Testis (tissue), 3 donors: ENCODE data around the gene PEX7. TPM values are rescaled to one million over a fixed set of nuclear protein-coding genes. Genes with fewer than 3 reads are reported as not detected.

Source experiments
- DNase-seq: peaks from one replicate; pipeline ENCODE4 v3.0.0-alpha.2; 2019
- H3K27ac ChIP-seq, 2 donors: fragments of 200-600 bp; sonication (generic); one replicate each; pipeline ENCODE4 v1.5.1; 2019
- H3K27me3 ChIP-seq: fragments of 200-600 bp; sonication (generic); one replicate; pipeline ENCODE4 v1.5.1; 2019
- H3K36me3 ChIP-seq: fragments of 200-600 bp; sonication (generic); one replicate; pipeline ENCODE4 v1.5.1; 2017; ENCODE audit warnings: low read depth; ENCODE audit errors: missing control alignments
- H3K4me1 ChIP-seq: fragments of 200-600 bp; sonication (generic); one replicate; pipeline ENCODE4 v1.5.1; 2019
- H3K4me3 ChIP-seq, 2 donors: fragments of 200-600 bp; sonication (generic); one replicate each; pipeline ENCODE4 v1.5.1; 2017 to 2019
- H3K9me3 ChIP-seq: fragments of 200-600 bp; sonication (generic); one replicate; pipeline ENCODE4 v1.5.1; 2017
- CTCF ChIP-seq, 3 experiments: fragments of 450-650 bp in 2 of 3; fragments of 200-600 bp in 1 of 3; sonication (generic) in 1 of 3; IDR thresholded peaks; one replicate each; pipeline ENCODE4 v1.5.1; 2016 to 2019; ENCODE audit warnings: antibody characterized with exemption in 3 of 3, mild to moderate bottlenecking in 2 of 3, moderate library complexity in 1 of 3
- POLR2A ChIP-seq: fragments of 450-650 bp; IDR thresholded peaks from one replicate; pipeline ENCODE4 v1.6.1; 2017; ENCODE audit warnings: antibody characterized with exemption, mild to moderate bottlenecking, moderate library complexity
- WGBS, 2 donors: methylation state at CpG; one replicate each; pipeline ENCODE4 v1.1.5; 2018; 5-methylcytosine and 5-hydroxymethylcytosine counted together
- intact Hi-C: fragments of 100-400 bp; cut with DNase I; formaldehyde crosslinking; loops from one replicate; pipeline ENCODE4 v1.15.1; 2023; ENCODE audit warnings: low total_unique reads
- polyA plus RNA-seq: library from polyadenylated mRNA; stranded (reverse); fragments of 350-450 nt; fragmentation: Illumina TruSeq; extraction: RNeasy Lipid Tissue Mini Kit (QIAGEN cat#74804); gene quantifications from one replicate; pipeline ENCODE4 v1.2.3, GENCODE V29; 2014; ENCODE audit warnings: low read depth, low replicate concordance; ENCODE audit not compliant: insufficient read depth
- total RNA-seq, 2 donors: library from RNA; depleted of rRNA; stranded (reverse); fragments of >200 nt; gene quantifications; one replicate each; pipeline ENCODE4 v1.2.3, GENCODE V29; 2016

Gene PEX7
- total and polyA plus RNA-seq, 3 donors from 2014 or later = 16.6 to 28.6 (median 18.5) TPM

- no peaks in the 10 kb centered on the region for H3K36me3 ChIP-seq
Measured at GRCh38 chr6:136914947-136915346, 92.6 kb downstream of the PEX7 start.

GRCh38 chr6:136918706-136919105 lies 96.3 kb downstream of the PEX7 start:
- WGBS, 2 donors = 81 to 89% methylated on average over 3 of the region's 3 CpGs
- H3K27me3 ChIP-seq = peaks cover 4% of the 10 kb centered on the region
- H3K4me1 ChIP-seq = peaks cover 12% of the 10 kb centered on the region
- no peak for DNase-seq
- no peaks in the 10 kb centered on the region for H3K9me3 ChIP-seq
- no peaks in the 10 kb centered on the region for H3K36me3 ChIP-seq
- intact Hi-C loops = no loop called here
- TF ChIP-seq POLR2A (no peak), CTCF (IDR thresholded peaks at IDR 0.05) (no peak)
- no peak overlapping the region for H3K27ac ChIP-seq
- H3K4me3 ChIP-seq = no peak overlapping the region

More at GRCh38 chr6:136914947-136915346, 92.6 kb downstream of the PEX7 start:
- intact Hi-C loops = no loop called here
- Histone ChIP-seq H3K4me3 (no peak overlapping the region), H3K9me3 (no peaks in the 10 kb centered on the region), H3K27ac (no peak overlapping the region), H3K4me1 (no peaks in the 10 kb centered on the region), H3K27me3 (no peaks in the 10 kb centered on the region)
- TF ChIP-seq POLR2A (no peak), CTCF (IDR thresholded peaks at IDR 0.05) (no peak)
- DNase-seq = no peak
- WGBS, 2 donors = 90 to 96% methylated on average over 1 of the region's 1 CpG

- Histone ChIP-seq H3K9me3 (no peaks in the 10 kb centered on the region), H3K36me3 (no peaks in the 10 kb centered on the region), H3K4me1 (peaks cover 12% of the 10 kb centered on the region), H3K27ac (no peak overlapping the region), H3K4me3 (no peak overlapping the region), H3K27me3 (peaks cover 4% of the 10 kb centered on the region)
- intact Hi-C loops = no loop called here
- 20 to 26% methylated on average over 6 of the region's 6 CpGs for WGBS, 2 donors
- TF ChIP-seq CTCF (IDR thresholded peaks at IDR 0.05) = no peak
- no peak for TF ChIP-seq POLR2A
- no peak for DNase-seq
Measured at GRCh38 chr6:136920216-136920615, 97.8 kb downstream of the PEX7 start.

- WGBS, 2 donors = 3 to 8% methylated on average over 26 to 37 of the region's 37 CpGs
- intact Hi-C loops = no loop called here
Measured at GRCh38 chr6:136920671-136921380, 98.4 kb downstream of the PEX7 start.

More at GRCh38 chr6:136920671-136921380, 98.4 kb downstream of the PEX7 start:
- peaks cover 12% of the 10 kb centered on the region for H3K4me1 ChIP-seq
- H3K9me3 ChIP-seq = no peaks in the 10 kb centered on the region
- H3K4me3 ChIP-seq = peak overlapping the region; percentile 42 to 48
- no peaks in the 10 kb centered on the region for H3K36me3 ChIP-seq
- no peak for DNase-seq
- H3K27me3 ChIP-seq = peaks cover 4% of the 10 kb centered on the region
- no peak for TF ChIP-seq POLR2A
- TF ChIP-seq CTCF (IDR thresholded peaks at IDR 0.05) = no peak
- H3K27ac ChIP-seq = no peak overlapping the region
